Nephron (organoid): ENCODE data around the gene MYOZ1.
A peak's percentile ranks its signal among the peaks of the same experiment; 100 is the strongest.

Experiments used
- H3K27ac Mint-ChIP-seq, 3 experiments: 2 replicates each; pipeline ENCODE4 v1.8.0; 2020; ENCODE audit warnings: mixed read lengths in 3 of 3, mild to moderate bottlenecking in 2 of 3, moderate library complexity in 1 of 3
- H3K27me3 Mint-ChIP-seq: 2 replicates; pipeline ENCODE4 v1.8.0; 2021; ENCODE audit warnings: low read depth, mild to moderate bottlenecking, moderate library complexity, mixed read lengths
- H3K36me3 Mint-ChIP-seq: 2 replicates; pipeline ENCODE4 v1.8.0; 2020; ENCODE audit warnings: low read depth, mixed read lengths
- H3K4me1 Mint-ChIP-seq: 2 replicates; pipeline ENCODE4 v1.8.0; 2020; ENCODE audit warnings: mixed read lengths
- H3K4me3 Mint-ChIP-seq, 3 experiments: 2 replicates each; pipeline ENCODE4 v1.8.0; 2020; ENCODE audit warnings: mild to moderate bottlenecking in 3 of 3, mixed read lengths in 3 of 3, moderate library complexity in 2 of 3
- H3K9me3 Mint-ChIP-seq: 2 replicates; pipeline ENCODE4 v1.8.0; 2020; ENCODE audit warnings: mixed read lengths
- TF ChIP-seq, protein P1 (sequence below), 3 experiments: fragments of 200-600 bp; sonication (generic); IDR thresholded peaks; one replicate each; pipeline ENCODE4 v1.5.0; 2021; ENCODE audit warnings: antibody characterized with exemption in 3 of 3; ENCODE audit not compliant: unreplicated experiment in 3 of 3

Gene MYOZ1

DNA sequence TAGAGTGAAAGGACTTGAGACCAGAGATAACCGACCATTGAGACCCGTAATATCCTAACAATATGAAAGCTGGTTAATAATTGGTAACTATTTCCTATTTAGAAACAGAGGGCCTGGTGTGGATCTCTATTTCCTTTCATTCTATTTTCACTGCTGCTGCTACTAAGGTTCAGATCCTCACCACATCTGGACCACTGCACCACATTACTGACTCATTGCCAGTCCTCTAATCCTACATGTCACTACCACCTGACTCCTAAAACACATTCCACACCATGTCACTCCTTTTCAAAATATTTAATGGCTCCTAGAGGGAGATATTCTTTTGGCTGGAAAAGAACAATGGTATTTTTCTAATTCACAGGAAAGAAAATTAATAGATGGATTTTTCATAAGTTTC lies 56.5 kb downstream of the MYOZ1 start:
- peaks cover 12% of the 10 kb centered on the region for H3K36me3 Mint-ChIP-seq
- peaks cover 29% of the 10 kb centered on the region for H3K4me1 Mint-ChIP-seq
- no peak overlapping the region for H3K4me3 Mint-ChIP-seq
- TF ChIP-seq, protein P1, sequence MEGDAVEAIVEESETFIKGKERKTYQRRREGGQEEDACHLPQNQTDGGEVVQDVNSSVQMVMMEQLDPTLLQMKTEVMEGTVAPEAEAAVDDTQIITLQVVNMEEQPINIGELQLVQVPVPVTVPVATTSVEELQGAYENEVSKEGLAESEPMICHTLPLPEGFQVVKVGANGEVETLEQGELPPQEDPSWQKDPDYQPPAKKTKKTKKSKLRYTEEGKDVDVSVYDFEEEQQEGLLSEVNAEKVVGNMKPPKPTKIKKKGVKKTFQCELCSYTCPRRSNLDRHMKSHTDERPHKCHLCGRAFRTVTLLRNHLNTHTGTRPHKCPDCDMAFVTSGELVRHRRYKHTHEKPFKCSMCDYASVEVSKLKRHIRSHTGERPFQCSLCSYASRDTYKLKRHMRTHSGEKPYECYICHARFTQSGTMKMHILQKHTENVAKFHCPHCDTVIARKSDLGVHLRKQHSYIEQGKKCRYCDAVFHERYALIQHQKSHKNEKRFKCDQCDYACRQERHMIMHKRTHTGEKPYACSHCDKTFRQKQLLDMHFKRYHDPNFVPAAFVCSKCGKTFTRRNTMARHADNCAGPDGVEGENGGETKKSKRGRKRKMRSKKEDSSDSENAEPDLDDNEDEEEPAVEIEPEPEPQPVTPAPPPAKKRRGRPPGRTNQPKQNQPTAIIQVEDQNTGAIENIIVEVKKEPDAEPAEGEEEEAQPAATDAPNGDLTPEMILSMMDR (IDR thresholded peaks at IDR 0.05; ENCODE audit: unreplicated experiment in 3 of 3), result no peak
- H3K27ac Mint-ChIP-seq, result peak overlapping the region in 2 of 3 experiments; percentile 11 to 49
- peaks cover 4% of the 10 kb centered on the region for H3K9me3 Mint-ChIP-seq
- H3K27me3 Mint-ChIP-seq, result peaks cover 3% of the 10 kb centered on the region

DNA sequence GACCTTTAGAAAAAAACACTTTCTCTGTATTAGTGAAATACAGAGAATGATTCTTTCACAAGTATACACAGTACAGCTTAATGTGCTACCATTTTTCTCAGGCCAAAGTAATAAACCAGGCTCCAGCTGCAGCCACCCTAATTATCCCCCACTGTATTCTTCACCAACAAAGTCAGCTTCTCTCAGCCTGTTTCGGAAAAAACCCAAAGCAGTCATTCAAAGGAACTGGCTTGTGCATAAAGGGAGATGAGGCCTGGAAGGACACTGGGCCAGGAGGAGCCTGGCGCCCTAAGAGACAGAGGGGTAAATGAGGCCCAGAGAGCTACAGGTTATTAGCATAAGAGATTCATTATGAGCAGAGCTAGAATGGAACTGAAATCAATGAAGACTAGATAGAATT lies 59.4 kb downstream of the MYOZ1 start:
- Mint-ChIP-seq H3K36me3 (peaks cover 12% of the 10 kb centered on the region), H3K4me3 (no peak overlapping the region), H3K27me3 (peaks cover 3% of the 10 kb centered on the region), H3K27ac (peak overlapping the region; percentile 38 to 71 (median 59)), H3K9me3 (peaks cover 4% of the 10 kb centered on the region), H3K4me1 (peaks cover 30% of the 10 kb centered on the region)
- TF ChIP-seq, protein P1 (IDR thresholded peaks at IDR 0.05; ENCODE audit: unreplicated experiment in 3 of 3), result no peak
